ENCODE results near the gene HK3.

GRCh38 chr5:176938472-176938871 lies 39.3 kb upstream of the HK3 start:
- TF ChIP-seq EZH2phosphoT487 (IDR thresholded peaks at IDR 0.05; ENCODE audit: borderline replicate concordance, low read length) = no peak
- TF ChIP-seq CTCF (conservative IDR thresholded peaks at IDR 0.05; ENCODE audit: low read depth, low read length) = no peak
